ENCODE data around the gene SORBS1. TPM values are rescaled to one million over a fixed set of nuclear protein-coding genes. Genes with fewer than 3 reads are reported as not detected.

The SORBS1 gene
- total and polyA plus RNA-seq, 2 donors (not counting 1 experiment from before 2014, with no cell fraction given): 0.21 to 1.5 TPM

GRCh38 chr10:95540514-95541052 is 20.6 kb downstream of the SORBS1 start:
- ATAC-seq (ENCODE audit: low read depth) (no peak), DNase-seq (no peak)
- no peak overlapping the region for H3K27ac ChIP-seq (ENCODE audit: low read length in 2 of 2)
- peaks cover 7% of the 10 kb centered on the region for H3K27me3 Mint-ChIP-seq
- WGBS (ENCODE audit: insufficient coverage): 71% methylated on average over 1 of the region's 2 CpGs
- H3K27ac Mint-ChIP-seq: no peak overlapping the region
- TF ChIP-seq EZH2 (IDR thresholded peaks at IDR 0.05; ENCODE audit: borderline replicate concordance, insufficient read depth, low read depth, low read length, poor library complexity, severe bottlenecking): no peak
- TF ChIP-seq CTCF (IDR thresholded peaks at IDR 0.05): no peak
- no peaks in the 10 kb centered on the region for H3K4me1 ChIP-seq (ENCODE audit: control insufficient read depth in 2 of 2, insufficient read depth in 2 of 2, low read length in 2 of 2)
- no peak overlapping the region for H3K4me3 Mint-ChIP-seq
- H3K9me3 Mint-ChIP-seq (ENCODE audit: insufficient read depth): no peaks in the 10 kb centered on the region
- ChIA-PET CTCF (no interaction called here), POLR2A (no interaction called here)
- no peaks in the 10 kb centered on the region for H3K4me1 Mint-ChIP-seq
- H3K27me3 ChIP-seq (replicated peaks in 1 of 4; ENCODE audit: control extremely low read depth in 1 of 4, control insufficient read depth in 3 of 4, insufficient read depth in 4 of 4, low read length in 3 of 4): no peaks in the 10 kb centered on the region
- H4K20me1 ChIP-seq (ENCODE audit: control insufficient read depth, insufficient read depth, low read length, poor library complexity, severe bottlenecking): no peaks in the 10 kb centered on the region
- intact Hi-C loops (cut with micrococcal nuclease): no loop called here
- no peaks in the 10 kb centered on the region for H3K79me2 ChIP-seq (ENCODE audit: control insufficient read depth, insufficient read depth, low read length)
- no peak overlapping the region for H3K4me3 ChIP-seq (ENCODE audit: control extremely low read depth in 1 of 5, extremely low read depth in 1 of 5, insufficient read depth in 1 of 5, low read depth in 2 of 5, low read length in 4 of 5)
- no peaks in the 10 kb centered on the region for H3K9me3 ChIP-seq (ENCODE audit: control extremely low read depth in 1 of 3, control insufficient read depth in 2 of 3, insufficient read depth in 1 of 3, low read length in 2 of 3)
- H2AFZ ChIP-seq (ENCODE audit: insufficient read depth, low read depth, low read length, poor library complexity, severe bottlenecking): no peak overlapping the region
- no peaks in the 10 kb centered on the region for H3K36me3 ChIP-seq (replicated peaks in 1 of 2; ENCODE audit: control extremely low read depth in 1 of 2, control insufficient read depth in 1 of 2, extremely low read depth in 1 of 2, insufficient read depth in 2 of 2, low read length in 1 of 2)
- no peak overlapping the region for H3K9ac ChIP-seq (ENCODE audit: low read length)
- H3K4me2 ChIP-seq (replicated peaks; ENCODE audit: low read depth, low read length, poor library complexity, severe bottlenecking): no peak overlapping the region

- CTCF ChIA-PET: no interaction called here
- Histone ChIP-seq H4K20me1 (ENCODE audit: control insufficient read depth, insufficient read depth, low read length, poor library complexity, severe bottlenecking) (no peaks in the 10 kb centered on the region), H3K27me3 (replicated peaks in 1 of 4; ENCODE audit: control extremely low read depth in 1 of 4, control insufficient read depth in 3 of 4, insufficient read depth in 4 of 4, low read length in 3 of 4) (no peaks in the 10 kb centered on the region), H3K4me3 (ENCODE audit: control extremely low read depth in 1 of 5, extremely low read depth in 1 of 5, insufficient read depth in 1 of 5, low read depth in 2 of 5, low read length in 4 of 5) (no peak overlapping the region), H3K9me3 (ENCODE audit: control extremely low read depth in 1 of 3, control insufficient read depth in 2 of 3, insufficient read depth in 1 of 3, low read length in 2 of 3) (no peaks in the 10 kb centered on the region), H2AFZ (ENCODE audit: insufficient read depth, low read depth, low read length, poor library complexity, severe bottlenecking) (no peak overlapping the region), H3K27ac (ENCODE audit: low read length in 2 of 2) (no peak overlapping the region), H3K79me2 (ENCODE audit: control insufficient read depth, insufficient read depth, low read length) (no peaks in the 10 kb centered on the region), H3K36me3 (replicated peaks in 1 of 2; ENCODE audit: control extremely low read depth in 1 of 2, control insufficient read depth in 1 of 2, extremely low read depth in 1 of 2, insufficient read depth in 2 of 2, low read length in 1 of 2) (no peaks in the 10 kb centered on the region), H3K4me1 (ENCODE audit: control insufficient read depth in 2 of 2, insufficient read depth in 2 of 2, low read length in 2 of 2) (no peaks in the 10 kb centered on the region), H3K4me2 (replicated peaks; ENCODE audit: low read depth, low read length, poor library complexity, severe bottlenecking) (no peak overlapping the region), H3K9ac (ENCODE audit: low read length) (no peak overlapping the region)
- H3K9me3 Mint-ChIP-seq (ENCODE audit: insufficient read depth): no peaks in the 10 kb centered on the region
- WGBS (ENCODE audit: insufficient coverage): 90% methylated on average over 1 of the region's 7 CpGs
- POLR2A ChIA-PET: no interaction called here
- ATAC-seq (ENCODE audit: low read depth) (no peak), DNase-seq (no peak)
- no peak overlapping the region for H3K4me3 Mint-ChIP-seq
- TF ChIP-seq CTCF (IDR thresholded peaks at IDR 0.05) (no peak), EZH2 (IDR thresholded peaks at IDR 0.05; ENCODE audit: borderline replicate concordance, insufficient read depth, low read depth, low read length, poor library complexity, severe bottlenecking) (no peak)
- peaks cover 7% of the 10 kb centered on the region for H3K27me3 Mint-ChIP-seq
- intact Hi-C loops (cut with micrococcal nuclease): no loop called here
- no peak overlapping the region for H3K27ac Mint-ChIP-seq
- no peaks in the 10 kb centered on the region for H3K4me1 Mint-ChIP-seq
Observed at GRCh38 chr10:95539560-95540284, 21.4 kb downstream of the SORBS1 start.
